Endothelial cell of umbilical vein (primary cell): ENCODE data around the gene MMP23B. TPM values are rescaled to one million over a fixed set of nuclear protein-coding genes. Genes with fewer than 3 reads are reported as not detected.

Experiments used
- BruUV-seq: library from RNA; stranded (reverse); fragments of 400-500 nt; replicated peaks from 2 replicates; lab custom pipeline; 2021; lab: Mats Ljungman, UMichigan
- CTCF ChIA-PET: fragments of 300-600, 350-600 bp; sonication (Branson Sonifier 250); formaldehyde crosslinking; loops from one replicate; lab custom pipeline; 2021; ENCODE audit warnings: antibody characterized with exemption, inconsistent platforms; lab: Charles Lee
- POLR2A ChIA-PET: fragments of 300-600, 350-600 bp; sonication (Branson Sonifier 250); formaldehyde crosslinking; loops from one replicate; lab custom pipeline; 2021; ENCODE audit warnings: antibody characterized with exemption, inconsistent platforms; lab: Charles Lee
- DNase-seq: peaks from one replicate; pipeline ENCODE4 v3.0.0-alpha.2; 2011; ENCODE audit warnings: low read depth, low spot score
- FAIRE-seq: peaks from 2 replicates; lab custom pipeline; 2011; peaks lifted over from hg19 to GRCh38; lab: Jason Lieb, UNC
- H2AFZ ChIP-seq: 2 replicates; pipeline ENCODE4 v1.6.0; 2012; ENCODE audit warnings: low read depth, low read length, control low read depth, inconsistent platforms
- H3K27ac ChIP-seq: 2 replicates; pipeline ENCODE4 v1.5.1; 2011; ENCODE audit warnings: low read depth, mild to moderate bottlenecking, control low read depth, low read length, moderate library complexity; ENCODE audit not compliant: insufficient read depth
- H3K27me3 ChIP-seq, 2 experiments: 2 replicates each; pipeline versions ENCODE4 v1.6.0 to v1.6.1; 2011; ENCODE audit warnings: low read length in 2 of 2, mixed read lengths in 1 of 2; ENCODE audit not compliant: control insufficient read depth in 2 of 2, insufficient read depth in 2 of 2
- H3K36me3 ChIP-seq, 2 experiments: 2 replicates in 1 of 2; 3 replicates in 1 of 2; pipeline ENCODE4 v1.5.1; 2011; ENCODE audit warnings: low read length in 2 of 2, mild to moderate bottlenecking in 1 of 2, moderate library complexity in 1 of 2; ENCODE audit not compliant: control insufficient read depth in 2 of 2, insufficient read depth in 2 of 2; ENCODE audit errors: extremely low read depth in 1 of 2
- H3K4me1 ChIP-seq: 3 replicates; pipeline ENCODE4 v1.5.1; 2011; ENCODE audit warnings: mild to moderate bottlenecking, low read length; ENCODE audit not compliant: control insufficient read depth, insufficient read depth; ENCODE audit errors: extremely low read depth
- H3K4me2 ChIP-seq: 2 replicates; pipeline ENCODE4 v1.6.1; 2011; ENCODE audit warnings: low read length, control low read depth, mixed read lengths; ENCODE audit not compliant: insufficient read depth
- H3K4me3 ChIP-seq, 3 experiments: fragments of 200-600 bp in 1 of 3; sonication (generic), shearing (Covaris generic) in 1 of 3; replicated peaks in 1 of 3; 2 replicates each; pipeline ENCODE4 v1.5.1; 2011 to 2016; ENCODE audit warnings: control low read depth in 3 of 3, low read length in 3 of 3, mild to moderate bottlenecking in 2 of 3, inconsistent platforms in 1 of 3, low read depth in 1 of 3, moderate library complexity in 1 of 3; ENCODE audit not compliant: insufficient read depth in 1 of 3
- H3K79me2 ChIP-seq: 2 replicates; pipeline ENCODE4 v1.6.0; 2012; ENCODE audit warnings: low read length, inconsistent platforms; ENCODE audit not compliant: control insufficient read depth, insufficient read depth
- H3K9ac ChIP-seq: replicated peaks from 2 replicates; pipeline ENCODE3; 2011; ENCODE audit warnings: low read length, control low read depth; ENCODE audit not compliant: insufficient read depth; ENCODE audit errors: extremely low read depth
- H3K9me1 ChIP-seq: replicated peaks from 3 replicates; pipeline ENCODE4 v1.6.0; 2011; ENCODE audit warnings: mild to moderate bottlenecking, low read length; ENCODE audit not compliant: control insufficient read depth, insufficient read depth; ENCODE audit errors: extremely low read depth
- H3K9me3 ChIP-seq: replicated peaks from 2 replicates; pipeline ENCODE4 v1.5.1; 2012; ENCODE audit warnings: low read length, inconsistent platforms; ENCODE audit not compliant: control insufficient read depth, insufficient read depth
- H4K20me1 ChIP-seq: replicated peaks from 2 replicates; pipeline ENCODE3; 2011; ENCODE audit warnings: mild to moderate bottlenecking, low read length; ENCODE audit not compliant: control insufficient read depth, insufficient read depth; ENCODE audit errors: extremely low read depth
- EZH2 ChIP-seq: IDR thresholded peaks from 2 replicates; pipeline ENCODE4 v1.6.1; 2012; ENCODE audit warnings: borderline replicate concordance, low read depth, mild to moderate bottlenecking, moderate library complexity, low read length, inconsistent platforms; ENCODE audit not compliant: severe bottlenecking
- JUN ChIP-seq: IDR thresholded peaks from 2 replicates; pipeline ENCODE4 v1.6.1; 2011; ENCODE audit warnings: borderline replicate concordance, low read depth; ENCODE audit not compliant: insufficient read length, insufficient read depth
- dilution Hi-C: fragments of 300-500 bp; cut with MboI; formaldehyde crosslinking; loops from one replicate; pipeline ENCODE4 v1.15.0; 2019; ENCODE audit warnings: low sequenced_read_pairs; ENCODE audit not compliant: extremely low pct_ligation_motif_present
- intact Hi-C: fragments of 100-400 bp; cut with micrococcal nuclease; formaldehyde crosslinking; loops from one replicate; pipeline ENCODE4 v1.10.0; 2022
- polyA plus RNA-seq, 4 experiments: library from polyadenylated mRNA; depleted of rRNA in 3 of 4; stranded (reverse) in 3 of 4; unstranded in 1 of 4; fragments of >200 nt; gene quantifications; 2 replicates each; pipeline versions ENCODE4 v1.2.1 to v1.2.3, GENCODE V29; 2011 to 2012; ENCODE audit warnings: missing spikeins in 1 of 4
- total RNA-seq: library from RNA; stranded (reverse); gene quantifications from 2 replicates; pipeline ENCODE4 v1.2.3, GENCODE V29; 2021
- TF ChIP-seq, protein P1 (sequence below), 2 donors: IDR thresholded peaks; 1 replicate in 1 of 2; 2 replicates in 1 of 2; pipeline ENCODE4 v1.5.1; 2011; ENCODE audit warnings: low read length in 2 of 2, mild to moderate bottlenecking in 2 of 2, moderate library complexity in 2 of 2, control low read depth in 1 of 2, inconsistent platforms in 1 of 2, low read depth in 1 of 2; ENCODE audit not compliant: insufficient read depth in 1 of 2; ENCODE audit errors: extremely low read depth in 1 of 2

The MMP23B gene
- total and polyA plus RNA-seq, 2 donors (not counting 3 experiments of a cell fraction or from before 2014, with no cell fraction given), result 0.62 to 5.3 TPM

- ChIA-PET POLR2A (no interaction called here), CTCF (no interaction called here)
- Histone ChIP-seq H3K4me1 (no peaks in the 10 kb centered on the region), H4K20me1 (no peaks in the 10 kb centered on the region), H3K4me3 (no peak overlapping the region), H3K27me3 (peaks cover 3 to 24% of the 10 kb centered on the region in 2 experiments), H3K9ac (no peak overlapping the region), H3K4me2 (no peak overlapping the region), H3K27ac (no peak overlapping the region), H3K9me3 (no peaks in the 10 kb centered on the region), H3K79me2 (no peaks in the 10 kb centered on the region), H3K9me1 (no peaks in the 10 kb centered on the region), H2AFZ (no peak overlapping the region), H3K36me3 (no peaks in the 10 kb centered on the region)
- intact Hi-C loops, result no loop called here
- no peak for DNase-seq
- dilution Hi-C loops, result no loop called here
- BruUV-seq, result no TSS peak
- TF ChIP-seq, protein P1, sequence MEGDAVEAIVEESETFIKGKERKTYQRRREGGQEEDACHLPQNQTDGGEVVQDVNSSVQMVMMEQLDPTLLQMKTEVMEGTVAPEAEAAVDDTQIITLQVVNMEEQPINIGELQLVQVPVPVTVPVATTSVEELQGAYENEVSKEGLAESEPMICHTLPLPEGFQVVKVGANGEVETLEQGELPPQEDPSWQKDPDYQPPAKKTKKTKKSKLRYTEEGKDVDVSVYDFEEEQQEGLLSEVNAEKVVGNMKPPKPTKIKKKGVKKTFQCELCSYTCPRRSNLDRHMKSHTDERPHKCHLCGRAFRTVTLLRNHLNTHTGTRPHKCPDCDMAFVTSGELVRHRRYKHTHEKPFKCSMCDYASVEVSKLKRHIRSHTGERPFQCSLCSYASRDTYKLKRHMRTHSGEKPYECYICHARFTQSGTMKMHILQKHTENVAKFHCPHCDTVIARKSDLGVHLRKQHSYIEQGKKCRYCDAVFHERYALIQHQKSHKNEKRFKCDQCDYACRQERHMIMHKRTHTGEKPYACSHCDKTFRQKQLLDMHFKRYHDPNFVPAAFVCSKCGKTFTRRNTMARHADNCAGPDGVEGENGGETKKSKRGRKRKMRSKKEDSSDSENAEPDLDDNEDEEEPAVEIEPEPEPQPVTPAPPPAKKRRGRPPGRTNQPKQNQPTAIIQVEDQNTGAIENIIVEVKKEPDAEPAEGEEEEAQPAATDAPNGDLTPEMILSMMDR (IDR thresholded peaks at IDR 0.05; ENCODE audit: extremely low read depth in 1 of 2, insufficient read depth in 1 of 2, low read depth in 1 of 2, low read length in 2 of 2), result no peak
- TF ChIP-seq JUN, result no peak
- no peak for FAIRE-seq
These were observed 3.9 kb upstream of the MMP23B start for GRCh38 chr1:1627829-1628753.

DNA sequence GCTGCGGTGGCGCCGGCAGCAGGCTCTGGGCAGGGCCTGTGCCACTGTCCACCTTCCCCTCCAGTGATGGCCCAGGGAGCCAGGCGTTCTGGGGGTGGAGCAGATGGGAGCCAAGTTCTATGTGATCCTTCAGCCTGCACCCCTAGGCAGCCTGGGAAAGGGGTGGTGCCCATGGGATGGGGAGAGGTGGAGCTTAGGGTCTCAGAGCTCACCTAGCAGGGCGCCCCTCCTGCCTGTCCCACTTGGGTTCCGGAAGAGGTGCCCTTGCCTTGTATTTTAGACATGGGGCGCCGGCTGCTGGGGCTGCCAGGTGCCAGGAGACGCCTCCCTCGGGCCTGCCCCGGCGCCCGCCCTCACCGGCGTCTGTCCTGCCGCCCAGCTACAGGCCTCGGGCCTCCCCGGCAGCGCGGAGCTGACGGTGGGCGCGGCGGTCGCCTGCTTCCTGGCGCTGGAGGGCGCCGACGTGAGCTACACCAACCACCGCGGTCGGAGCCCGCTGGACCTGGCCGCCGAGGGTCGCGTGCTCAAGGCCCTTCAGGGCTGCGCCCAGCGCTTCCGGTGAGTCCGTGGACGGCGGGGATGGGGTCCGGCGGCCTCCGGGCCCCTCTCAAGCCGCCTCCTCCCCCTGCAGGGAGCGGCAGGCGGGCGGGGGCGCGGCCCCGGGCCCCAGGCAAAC is 3.1 kb upstream of the MMP23B start:
- Histone ChIP-seq H3K27me3 (peaks cover 3 to 24% of the 10 kb centered on the region in 2 experiments), H2AFZ (no peak overlapping the region), H3K9ac (no peak overlapping the region), H3K27ac (no peak overlapping the region), H3K9me1 (no peaks in the 10 kb centered on the region), H3K4me1 (no peaks in the 10 kb centered on the region), H3K36me3 (no peaks in the 10 kb centered on the region), H3K4me2 (no peak overlapping the region), H3K4me3 (no peak overlapping the region), H3K79me2 (no peaks in the 10 kb centered on the region), H3K9me3 (no peaks in the 10 kb centered on the region), H4K20me1 (no peaks in the 10 kb centered on the region)
- POLR2A ChIA-PET, result no interaction called here
- DNase-seq (no peak), FAIRE-seq (no peak)
- BruUV-seq, result no TSS peak
- TF ChIP-seq EZH2 (peak; percentile 70), JUN (no peak)
- intact Hi-C loops, result no loop called here
- dilution Hi-C loops, result no loop called here
- CTCF ChIA-PET, result no interaction called here
